Measurements from ENCODE around the gene BACE2. TPM values are rescaled to one million over a fixed set of nuclear protein-coding genes. Genes with fewer than 3 reads are reported as not detected.

BACE2 gene
- total RNA-seq, 1 experiment from 2014 or later: 23.2 TPM

- TF ChIP-seq ATF3 (IDR thresholded peaks at IDR 0.05): no peak
- TF ChIP-seq RAD21 (IDR thresholded peaks at IDR 0.05; ENCODE audit: low read depth): no peak
- no peak for TF ChIP-seq TCF7L2 (IDR thresholded peaks at IDR 0.05; ENCODE audit: borderline replicate concordance, extremely low read depth, insufficient read depth, insufficient read length)
- no peak for TF ChIP-seq SRF (IDR thresholded peaks at IDR 0.05; ENCODE audit: low read depth)
These were observed 40.4 kb downstream of the BACE2 start (continued) for GRCh38 chr21:41208376-41208763.

- intact Hi-C loops (cut with micrococcal nuclease): no loop called here
- no peaks in the 10 kb centered on the region for H3K36me3 ChIP-seq (ENCODE audit: control insufficient read depth in 1 of 2, insufficient read depth in 2 of 2, low read length in 2 of 2)
- DNase-seq (ENCODE audit: low read depth, low spot score) (no peak), ATAC-seq (no peak)
- no peaks in the 10 kb centered on the region for H3K9me2 ChIP-seq (ENCODE audit: insufficient read depth)
- ChIA-PET RAD21 (ENCODE audit: low non-redundant PET in 1 of 2, low total read pairs in 2 of 2, uncharacterized antibody in 2 of 2, unreplicated experiment in 2 of 2) (no interaction called here), CTCF (no interaction called here), POLR2A (no interaction called here)
- no peak overlapping the region for H3K4me2 ChIP-seq (ENCODE audit: low read length)
- no peaks in the 10 kb centered on the region for H3K79me2 ChIP-seq (ENCODE audit: insufficient read depth, low read length)
- H3K9ac ChIP-seq (ENCODE audit: low read length): no peak overlapping the region
- BruUV-seq (replicated peaks): no TSS peak
- no peak overlapping the region for H2AFZ ChIP-seq (ENCODE audit: low read depth, low read length, poor library complexity, severe bottlenecking)
- no peaks in the 10 kb centered on the region for H3K4me1 ChIP-seq (ENCODE audit: control insufficient read depth in 1 of 2, insufficient read depth in 2 of 2, low read length in 2 of 2)
- no peaks in the 10 kb centered on the region for H4K20me1 ChIP-seq (ENCODE audit: insufficient read depth)
- no peak overlapping the region for H3K4me3 ChIP-seq (replicated peaks in 1 of 2; ENCODE audit: low read depth in 1 of 2, low read length in 2 of 2)
- no peaks in the 10 kb centered on the region for H3K9me3 ChIP-seq (ENCODE audit: control insufficient read depth in 1 of 2, insufficient read depth in 1 of 2, low read depth in 1 of 2, low read length in 2 of 2)
- H3K27me3 ChIP-seq (ENCODE audit: insufficient read depth, low read length): no peaks in the 10 kb centered on the region
- TF ChIP-seq REST (IDR thresholded peaks at IDR 0.05; ENCODE audit: low read depth): no peak
- TF ChIP-seq ZBTB33 (IDR thresholded peaks at IDR 0.05; ENCODE audit: extremely low read depth, insufficient replicate concordance, low read length): no peak
- TF ChIP-seq EZH2 (IDR thresholded peaks at IDR 0.05): no peak
- no peak for TF ChIP-seq EGR1 (IDR thresholded peaks at IDR 0.05; ENCODE audit: low read depth)
- TF ChIP-seq SP1 (IDR thresholded peaks at IDR 0.05; ENCODE audit: low read depth): no peak
- no peak for TF ChIP-seq SIN3A (IDR thresholded peaks at IDR 0.05; ENCODE audit: low read depth)
- no peak for TF ChIP-seq CEBPB (IDR thresholded peaks at IDR 0.05; ENCODE audit: low read depth)
- no peak for TF ChIP-seq ATF3 (IDR thresholded peaks at IDR 0.05)
- no peak for TF ChIP-seq CBX3 (IDR thresholded peaks at IDR 0.05; ENCODE audit: low read depth)
- TF ChIP-seq POLR2AphosphoS5 (IDR thresholded peaks at IDR 0.05; ENCODE audit: low read depth, low read length): no peak
- no peak for TF ChIP-seq ZFX (IDR thresholded peaks at IDR 0.05)
- TF ChIP-seq TCF7L2 (IDR thresholded peaks at IDR 0.05; ENCODE audit: borderline replicate concordance, extremely low read depth, insufficient read depth, insufficient read length): no peak
- TF ChIP-seq ZNF274 (IDR thresholded peaks at IDR 0.05; ENCODE audit: low read depth, low read length): no peak
- no peak overlapping the region for H3K27ac ChIP-seq (ENCODE audit: low read depth, low read length)
These were observed 41.2 kb downstream of the BACE2 start for GRCh38 chr21:41209016-41209619.

Measured in HCT116 (cell line).